Left renal pelvis (tissue), 4 donors: ENCODE measurements around the gene BMPER. TPM values are rescaled to one million over a fixed set of nuclear protein-coding genes. Genes with fewer than 3 reads are reported as not detected.
A peak's percentile ranks its signal among the peaks of the same experiment; 100 is the strongest.

Source experiments
- DNase-seq, 4 donors: peaks; one replicate each; pipeline ENCODE4 v3.0.0-alpha.2; 2013; ENCODE audit warnings: low read depth in 4 of 4, low spot score in 3 of 4
- polyA plus RNA-seq, 4 donors: library from polyadenylated mRNA; unstranded; fragments of 120-200 nt; gene quantifications; one replicate each; pipeline ENCODE4 v1.2.1, GENCODE V29; 2013; ENCODE audit not compliant: insufficient read length in 4 of 4

BMPER gene
- polyA plus RNA-seq, 4 donors = 20.8 to 53.0 (median 25.2) TPM

GRCh38 chr7:33961948-33962347 lies 56.6 kb downstream of the BMPER start:
- no peak for DNase-seq

DNA sequence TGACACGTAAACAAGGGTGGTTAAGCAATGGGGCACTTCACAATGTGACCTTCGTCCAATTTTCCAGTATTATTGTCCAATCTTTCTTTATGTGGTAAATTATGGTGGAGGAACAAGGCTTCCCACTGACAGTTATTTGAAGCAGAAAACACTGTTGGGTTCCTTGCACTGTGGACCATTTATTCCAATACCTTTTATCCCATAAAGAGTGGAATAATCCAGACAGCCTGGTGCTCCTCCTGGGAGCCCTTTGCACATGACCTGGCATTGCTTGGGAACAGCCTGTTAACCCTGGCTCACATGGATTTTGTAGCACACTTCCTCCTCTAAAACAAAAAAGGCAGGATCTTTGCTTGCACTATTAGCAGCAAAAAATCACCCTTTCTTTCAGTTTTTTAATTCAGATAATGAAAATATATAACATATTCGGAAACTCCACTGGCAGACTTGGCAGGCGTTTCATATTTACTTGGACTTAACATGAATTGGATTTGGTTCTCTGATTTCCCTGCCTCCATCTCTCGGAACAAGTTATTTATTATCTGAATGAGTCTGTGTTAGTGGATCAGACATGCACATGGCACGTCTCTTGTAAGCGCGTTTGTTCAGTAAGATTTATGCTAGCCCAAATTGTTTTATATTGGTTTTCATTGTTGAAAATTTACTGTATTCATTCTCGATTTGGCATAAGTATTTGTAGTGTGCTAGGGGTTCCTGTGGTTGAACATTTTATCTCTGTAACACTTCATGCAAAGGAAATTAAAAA lies 59.3 kb downstream of the BMPER start:
- peak in 1 of 4 donors; percentile 10 for DNase-seq

GRCh38 chr7:33965183-33965744 lies 59.9 kb downstream of the BMPER start:
- DNase-seq = no peak

GRCh38 chr7:33968591-33968990 lies 63.3 kb downstream of the BMPER start:
- no peak for DNase-seq

- no peak for DNase-seq
These were observed 65.2 kb downstream of the BMPER start for GRCh38 chr7:33970536-33970935.

DNA sequence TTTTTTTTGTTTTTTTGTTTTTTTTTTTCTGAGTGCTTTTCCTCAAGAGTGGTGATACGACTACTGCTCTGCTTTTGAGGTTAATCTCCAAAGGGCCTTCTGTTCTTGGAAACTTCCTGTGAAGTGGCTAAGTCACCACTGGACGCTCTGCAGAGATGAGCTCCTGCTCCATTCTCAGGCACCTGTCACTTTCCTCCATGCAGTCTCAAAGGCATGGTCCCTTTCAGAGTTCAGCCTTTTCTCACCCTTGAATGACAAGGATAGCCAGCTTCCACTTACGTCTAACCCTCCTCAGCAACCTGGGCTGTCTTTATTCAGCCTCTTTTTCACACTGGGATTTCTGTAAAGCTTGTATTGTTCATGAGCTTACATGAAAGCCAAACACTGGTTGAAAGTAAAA lies 65.8 kb downstream of the BMPER start:
- DNase-seq = no peak

DNA sequence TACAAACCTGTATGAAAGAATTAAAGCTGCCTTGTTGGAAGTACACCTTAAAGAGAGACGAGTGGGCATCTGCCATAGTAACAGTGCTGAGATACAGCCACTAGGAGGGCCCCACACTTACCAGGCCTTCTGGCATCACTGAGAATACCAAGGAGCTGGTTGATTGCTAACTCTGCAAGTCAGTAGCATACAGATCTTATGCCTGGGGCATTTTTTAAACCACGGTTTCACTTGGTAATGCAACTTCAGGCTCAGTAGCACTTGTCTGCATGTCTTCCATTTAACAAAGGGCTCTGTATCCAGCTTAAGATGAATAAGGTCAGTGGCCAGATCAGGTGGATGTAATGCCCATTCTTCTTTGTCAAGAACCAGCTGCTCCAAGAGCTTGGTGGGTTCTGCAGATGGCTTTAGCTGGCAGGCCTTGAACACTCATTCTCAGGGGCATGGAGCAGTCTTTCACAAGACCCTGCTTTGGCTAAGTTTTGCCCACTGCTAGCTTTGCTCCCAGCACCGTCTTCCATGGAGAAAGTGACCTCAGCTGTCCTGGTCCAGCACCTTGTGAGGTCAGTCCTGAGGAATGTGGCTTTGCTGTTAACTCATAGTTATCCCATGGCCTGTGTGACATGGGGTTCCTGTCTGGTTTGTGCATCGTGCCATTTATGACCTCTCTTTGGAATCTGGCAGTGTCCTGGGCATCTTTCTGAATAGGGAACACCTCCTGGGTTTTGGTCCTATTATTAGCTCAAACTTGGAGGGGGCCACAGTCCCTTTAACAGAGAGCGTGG lies 68.1 kb downstream of the BMPER start:
- DNase-seq = no peak

DNA sequence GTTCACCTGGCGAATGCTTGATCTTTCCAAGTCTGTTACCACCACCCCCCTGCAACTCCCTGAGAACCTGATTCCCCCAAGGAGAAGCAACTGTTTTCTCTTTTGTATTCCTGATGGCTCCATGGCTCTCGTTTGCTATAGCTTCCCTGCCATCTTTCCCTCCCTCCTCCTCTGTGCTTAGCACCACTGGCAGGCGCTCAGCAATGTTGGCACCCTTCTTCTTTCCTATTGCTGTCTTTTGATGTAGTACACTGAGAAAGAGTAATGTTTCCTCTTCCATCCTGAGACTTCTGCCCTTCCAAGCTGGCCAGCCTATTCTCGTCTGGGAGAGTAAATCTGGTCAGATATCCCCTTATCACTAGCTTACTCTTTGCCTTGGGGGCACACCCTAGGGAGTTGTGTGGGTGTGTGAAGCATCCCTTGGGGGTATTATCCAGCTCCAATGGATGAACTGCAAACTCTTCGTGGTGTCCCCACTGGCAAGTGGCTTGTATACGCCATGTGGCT lies 74.0 kb downstream of the BMPER start:
- no peak for DNase-seq

- no peak for DNase-seq
These were observed 74.5 kb downstream of the BMPER start for GRCh38 chr7:33979807-33980355.

GRCh38 chr7:33981226-33981625 lies 75.9 kb downstream of the BMPER start:
- DNase-seq = no peak

DNA sequence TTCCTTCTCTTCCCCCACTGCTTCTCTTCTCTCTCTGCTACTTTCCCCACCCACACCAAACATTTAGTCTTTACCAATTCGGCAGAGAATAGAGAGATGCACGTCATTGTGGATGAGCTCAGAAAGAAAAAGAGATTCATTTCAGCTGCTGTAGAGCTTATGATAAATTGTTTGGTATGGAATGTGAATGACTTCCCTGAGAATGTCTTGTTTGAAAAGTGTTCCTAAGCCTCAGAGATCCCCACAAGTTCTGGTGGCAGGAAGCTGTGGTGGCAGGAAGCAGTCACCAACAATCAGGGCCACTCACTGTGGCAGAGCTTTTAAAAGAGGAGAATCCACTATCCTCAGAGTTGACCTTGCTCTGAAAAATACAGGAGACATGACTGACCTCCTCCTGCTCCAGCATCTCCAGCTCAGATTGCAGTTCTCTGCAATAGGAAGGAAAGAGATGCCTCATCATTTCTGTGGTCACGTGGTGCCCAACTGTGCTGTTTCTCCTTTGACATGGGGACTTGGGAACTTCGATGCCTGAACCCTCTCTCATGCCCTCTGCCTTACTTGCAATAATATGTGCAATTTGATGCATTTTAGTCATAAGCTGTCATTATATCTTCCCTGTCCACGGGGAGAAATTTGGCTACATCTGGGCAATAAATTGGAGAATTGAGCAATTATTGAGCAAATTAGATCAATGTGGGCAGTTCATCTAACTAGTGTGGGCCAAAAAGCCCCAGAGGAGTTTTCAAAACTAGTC lies 76.5 kb downstream of the BMPER start:
- no peak for DNase-seq

DNA sequence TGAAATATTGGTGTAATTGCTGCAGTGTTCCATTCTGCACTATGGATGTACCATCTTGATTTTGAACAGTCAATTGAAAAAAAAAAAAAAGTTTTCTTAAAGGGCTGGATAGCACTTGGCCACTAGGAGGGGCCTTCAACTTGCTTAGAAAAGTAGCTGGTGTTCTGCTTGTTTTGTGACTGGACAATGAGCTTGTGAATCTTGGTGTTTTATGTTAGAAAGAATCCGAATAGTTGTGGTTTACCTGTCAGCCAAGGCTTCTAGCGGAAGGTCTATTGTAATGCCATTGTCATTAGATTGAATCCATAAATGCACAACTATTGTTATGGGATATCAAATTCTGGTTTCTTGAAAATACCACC lies 77.1 kb downstream of the BMPER start:
- no peak for DNase-seq

GRCh38 chr7:33986451-33986850 lies 81.1 kb downstream of the BMPER start:
- DNase-seq = no peak

- DNase-seq = no peak
These were observed 81.9 kb downstream of the BMPER start for GRCh38 chr7:33986951-33987947.

DNA sequence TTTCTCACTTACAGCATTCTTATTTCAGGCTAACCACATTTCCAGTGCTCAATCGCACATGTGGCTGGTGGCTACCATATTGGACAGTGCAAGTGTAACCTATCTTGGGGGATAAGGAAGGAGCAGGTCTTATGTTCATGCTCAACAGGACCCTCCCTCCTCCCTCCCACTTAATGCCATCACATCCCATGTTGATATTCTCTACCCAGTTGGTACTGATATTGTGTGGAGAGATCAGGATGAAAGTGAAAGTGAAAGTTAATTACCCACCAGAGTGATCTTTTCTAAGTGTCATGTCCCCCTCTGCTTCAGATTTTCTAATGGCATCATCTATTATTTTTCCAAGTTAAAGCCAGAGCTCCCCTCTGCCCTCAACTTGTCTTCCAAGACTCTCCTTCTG lies 91.6 kb downstream of the BMPER start:
- no peak for DNase-seq

DNA sequence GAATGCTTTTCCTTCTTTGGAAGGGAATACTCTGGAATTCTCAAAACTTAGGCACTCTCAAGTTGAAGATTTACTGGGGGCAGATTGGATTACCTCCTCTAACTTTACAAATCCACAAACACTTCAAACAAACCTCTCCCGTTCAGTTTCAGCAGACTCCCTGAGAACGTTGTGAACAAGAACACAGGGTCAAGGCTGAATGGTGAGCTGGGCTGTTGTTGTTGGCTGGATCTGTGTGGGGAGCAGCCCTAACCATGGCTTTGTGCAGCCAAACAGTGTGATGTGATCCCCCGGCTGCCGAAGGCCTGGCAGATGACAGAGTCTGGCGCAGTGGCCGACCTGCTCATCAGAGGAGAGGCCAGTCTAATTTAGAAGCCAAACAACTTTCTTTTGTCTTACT lies 93.1 kb downstream of the BMPER start:
- peak; percentile 3 to 50 (median 12) for DNase-seq

DNA sequence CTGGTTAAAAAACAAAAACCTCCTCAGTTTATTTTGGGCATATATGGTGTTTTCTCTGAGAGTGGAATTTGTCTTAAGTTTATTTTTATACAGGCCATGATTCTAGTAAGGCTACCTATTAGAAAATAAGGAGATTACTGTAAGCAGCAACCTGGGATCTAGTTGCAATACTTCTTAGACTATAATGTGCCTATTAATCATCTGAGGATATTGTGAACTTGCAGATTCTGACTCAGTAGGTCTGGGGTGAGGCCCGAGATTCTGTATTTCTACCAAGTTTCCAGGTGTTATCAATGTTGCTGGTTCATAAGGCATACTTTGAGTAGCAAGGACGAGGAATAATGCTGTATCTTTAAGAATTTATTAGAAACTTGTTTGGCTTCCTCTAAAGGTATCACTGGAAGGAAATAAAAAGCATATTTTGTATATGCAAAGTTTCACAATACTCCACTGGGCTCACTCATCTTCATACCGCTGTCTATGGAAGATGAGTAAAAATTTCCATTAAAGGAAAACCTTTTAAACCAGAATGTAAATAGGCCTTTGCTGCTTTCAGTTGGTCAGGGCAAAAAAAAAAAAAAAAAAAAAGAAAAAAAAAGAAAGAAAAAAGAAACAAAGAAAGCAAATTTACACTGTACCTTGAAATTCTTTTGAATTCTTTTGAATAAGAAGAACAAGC lies 105.8 kb downstream of the BMPER start:
- no peak for DNase-seq

- DNase-seq = no peak
These were observed 106.4 kb downstream of the BMPER start for GRCh38 chr7:34011696-34012095.

- DNase-seq = no peak
These were observed 108.1 kb downstream of the BMPER start for GRCh38 chr7:34013421-34013820.
